ENCODE measurements around the gene SGSM2. TPM values are rescaled to one million over a fixed set of nuclear protein-coding genes. Genes with fewer than 3 reads are reported as not detected.

The SGSM2 gene
- total RNA-seq, result 13.4 and 18.3 TPM in 2 replicates

GRCh38 chr17:2336852-2337543 lies at the start of gene SGSM2:
Gene SGSM2, plus strand, starts transcription at chr17:2337501. Its CDS starts 188 bp downstream, at chr17:2337689.
- DNase-seq (ENCODE audit: low read depth) (no peak), FAIRE-seq (no peak)
- no peak for TF ChIP-seq CTCF (IDR thresholded peaks at IDR 0.05; ENCODE audit: insufficient read depth, low read length, severe bottlenecking)
- no peaks in the 10 kb centered on the region for H3K27me3 ChIP-seq (ENCODE audit: control insufficient read depth, insufficient read depth, low read length)
- peaks cover 21% of the 10 kb centered on the region for H3K36me3 ChIP-seq (ENCODE audit: control insufficient read depth, insufficient read depth, low read length)
- peak within 1 kb of the TSS; percentile 89 for H3K4me3 ChIP-seq (ENCODE audit: low read depth, low read length)

- FAIRE-seq (no peak), DNase-seq (ENCODE audit: low read depth) (no peak)
- TF ChIP-seq CTCF (IDR thresholded peaks at IDR 0.05; ENCODE audit: insufficient read depth, low read length, severe bottlenecking), result no peak
- Histone ChIP-seq H3K27me3 (ENCODE audit: control insufficient read depth, insufficient read depth, low read length) (no peaks in the 10 kb centered on the region), H3K4me3 (ENCODE audit: low read depth, low read length) (no peak overlapping the region), H3K36me3 (ENCODE audit: control insufficient read depth, insufficient read depth, low read length) (peaks cover 16% of the 10 kb centered on the region)
Measured at GRCh38 chr17:2289878-2290478, 47.3 kb upstream of the SGSM2 start.

GRCh38 chr17:2292100-2292499 lies 45.2 kb upstream of the SGSM2 start:
- Histone ChIP-seq H3K36me3 (ENCODE audit: control insufficient read depth, insufficient read depth, low read length) (peaks cover 20% of the 10 kb centered on the region), H3K4me3 (ENCODE audit: low read depth, low read length) (no peak overlapping the region), H3K27me3 (ENCODE audit: control insufficient read depth, insufficient read depth, low read length) (no peaks in the 10 kb centered on the region)
- no peak for TF ChIP-seq CTCF (IDR thresholded peaks at IDR 0.05; ENCODE audit: insufficient read depth, low read length, severe bottlenecking)
- DNase-seq (ENCODE audit: low read depth), result no peak
- no peak for FAIRE-seq

- no peak for TF ChIP-seq CTCF (IDR thresholded peaks at IDR 0.05; ENCODE audit: insufficient read depth, low read length, severe bottlenecking)
- H3K27me3 ChIP-seq (ENCODE audit: control insufficient read depth, insufficient read depth, low read length), result no peaks in the 10 kb centered on the region
- DNase-seq (ENCODE audit: low read depth) (peak; percentile 55), FAIRE-seq (peak; percentile 93)
- no peak overlapping the region for H3K4me3 ChIP-seq (ENCODE audit: low read depth, low read length)
- peaks cover 25% of the 10 kb centered on the region for H3K36me3 ChIP-seq (ENCODE audit: control insufficient read depth, insufficient read depth, low read length)
Measured at GRCh38 chr17:2295575-2295974, 41.7 kb upstream of the SGSM2 start.

GRCh38 chr17:2297023-2297422 lies 40.3 kb upstream of the SGSM2 start:
- no peak overlapping the region for H3K4me3 ChIP-seq (ENCODE audit: low read depth, low read length)
- DNase-seq (ENCODE audit: low read depth) (peak; percentile 66), FAIRE-seq (no peak)
- peaks cover 24% of the 10 kb centered on the region for H3K36me3 ChIP-seq (ENCODE audit: control insufficient read depth, insufficient read depth, low read length)
- no peaks in the 10 kb centered on the region for H3K27me3 ChIP-seq (ENCODE audit: control insufficient read depth, insufficient read depth, low read length)
- TF ChIP-seq CTCF (IDR thresholded peaks at IDR 0.05; ENCODE audit: insufficient read depth, low read length, severe bottlenecking), result no peak

Measured in bronchial epithelial cell (primary cell).